ACC112 (cell line): ENCODE results near the gene CHRNB4.

Experiments used
- H2AFZ ChIP-seq: fragments of 200-600 bp; sonication (generic); one replicate; pipeline ENCODE4 v1.6.0; 2017; ENCODE audit warnings: antibody characterized with exemption, low read length; ENCODE audit not compliant: unreplicated experiment
- H3K27ac ChIP-seq: fragments of 200-600 bp; sonication (generic); 2 replicates; pipeline ENCODE4 v1.5.1; 2014; ENCODE audit warnings: low read depth, mild to moderate bottlenecking, antibody characterized with exemption, low read length, moderate library complexity
- H3K27me3 ChIP-seq: fragments of 200-600 bp; sonication (generic); 2 replicates; pipeline ENCODE4 v1.6.1; 2014; ENCODE audit warnings: mild to moderate bottlenecking, antibody characterized with exemption, low read length, moderate library complexity, mixed read lengths; ENCODE audit not compliant: insufficient read depth
- H3K36me3 ChIP-seq: fragments of 200-600 bp; sonication (generic); 2 replicates; pipeline ENCODE4 v1.6.1; 2016; ENCODE audit warnings: mild to moderate bottlenecking, antibody characterized with exemption, low read length, moderate library complexity, mixed read lengths; ENCODE audit not compliant: insufficient read depth
- H3K4me1 ChIP-seq: fragments of 200-600 bp; sonication (generic); one replicate; pipeline ENCODE4 v1.6.1; 2016; ENCODE audit warnings: low read length, mixed read lengths; ENCODE audit not compliant: insufficient read depth, unreplicated experiment, control insufficient read depth
- H3K4me3 ChIP-seq: fragments of 200-600 bp; sonication (generic); 2 replicates; pipeline ENCODE4 v1.5.1; 2014; ENCODE audit warnings: mild to moderate bottlenecking, low read depth, low read length
- H3K79me2 ChIP-seq: fragments of 200-600 bp; sonication (generic); one replicate; pipeline ENCODE4 v1.6.0; 2016; ENCODE audit warnings: low read length; ENCODE audit not compliant: control insufficient read depth, unreplicated experiment, insufficient read depth

The CHRNB4 gene

GRCh38 chr15:78680431-78681075 is 39.5 kb upstream of the CHRNB4 start:
- no peak overlapping the region for H3K27ac ChIP-seq
- no peaks in the 10 kb centered on the region for H3K27me3 ChIP-seq
- H3K79me2 ChIP-seq, result no peaks in the 10 kb centered on the region
- H3K36me3 ChIP-seq, result no peaks in the 10 kb centered on the region
- H2AFZ ChIP-seq, result no peak overlapping the region
- H3K4me1 ChIP-seq, result peaks cover 7% of the 10 kb centered on the region
- H3K4me3 ChIP-seq, result no peak overlapping the region

GRCh38 chr15:78679089-78679511 is 38.1 kb upstream of the CHRNB4 start:
- Histone ChIP-seq H3K79me2 (no peaks in the 10 kb centered on the region), H3K4me3 (no peak overlapping the region), H3K27me3 (no peaks in the 10 kb centered on the region), H3K36me3 (no peaks in the 10 kb centered on the region), H3K4me1 (no peaks in the 10 kb centered on the region), H3K27ac (no peak overlapping the region), H2AFZ (no peak overlapping the region)

- H3K4me1 ChIP-seq, result no peaks in the 10 kb centered on the region
- no peaks in the 10 kb centered on the region for H3K27me3 ChIP-seq
- no peak overlapping the region for H2AFZ ChIP-seq
- no peaks in the 10 kb centered on the region for H3K79me2 ChIP-seq
- no peak overlapping the region for H3K4me3 ChIP-seq
- H3K27ac ChIP-seq, result no peak overlapping the region
- no peaks in the 10 kb centered on the region for H3K36me3 ChIP-seq
These were observed 35.6 kb upstream of the CHRNB4 start for GRCh38 chr15:78676424-78677110.

- H3K36me3 ChIP-seq, result no peaks in the 10 kb centered on the region
- no peaks in the 10 kb centered on the region for H3K79me2 ChIP-seq
- H3K4me1 ChIP-seq, result no peaks in the 10 kb centered on the region
- H3K27ac ChIP-seq, result no peak overlapping the region
- H3K27me3 ChIP-seq, result no peaks in the 10 kb centered on the region
- H2AFZ ChIP-seq, result no peak overlapping the region
- no peak overlapping the region for H3K4me3 ChIP-seq
These were observed 34.8 kb upstream of the CHRNB4 start for GRCh38 chr15:78675617-78676360.

- Histone ChIP-seq H3K79me2 (no peaks in the 10 kb centered on the region), H3K4me3 (no peak overlapping the region), H3K36me3 (no peaks in the 10 kb centered on the region), H2AFZ (no peak overlapping the region), H3K4me1 (no peaks in the 10 kb centered on the region), H3K27me3 (no peaks in the 10 kb centered on the region), H3K27ac (no peak overlapping the region)
These were observed 34.2 kb upstream of the CHRNB4 start for GRCh38 chr15:78675206-78675605.

- Histone ChIP-seq H3K36me3 (no peaks in the 10 kb centered on the region), H3K27ac (no peak overlapping the region), H3K79me2 (no peaks in the 10 kb centered on the region), H2AFZ (no peak overlapping the region), H3K4me3 (no peak overlapping the region), H3K27me3 (no peaks in the 10 kb centered on the region), H3K4me1 (no peaks in the 10 kb centered on the region)
These were observed 33.0 kb upstream of the CHRNB4 start for GRCh38 chr15:78673917-78674444.

- no peaks in the 10 kb centered on the region for H3K79me2 ChIP-seq
- no peak overlapping the region for H3K4me3 ChIP-seq
- H3K36me3 ChIP-seq, result no peaks in the 10 kb centered on the region
- H3K27ac ChIP-seq, result no peak overlapping the region
- H3K27me3 ChIP-seq, result no peaks in the 10 kb centered on the region
- no peaks in the 10 kb centered on the region for H3K4me1 ChIP-seq
- no peak overlapping the region for H2AFZ ChIP-seq
These were observed 32.5 kb upstream of the CHRNB4 start for GRCh38 chr15:78673476-78673875.

- no peaks in the 10 kb centered on the region for H3K36me3 ChIP-seq
- H3K4me3 ChIP-seq, result no peak overlapping the region
- H2AFZ ChIP-seq, result no peak overlapping the region
- H3K4me1 ChIP-seq, result no peaks in the 10 kb centered on the region
- H3K27ac ChIP-seq, result no peak overlapping the region
- peaks cover 3% of the 10 kb centered on the region; the same call in 1 of the 2 replicates for H3K27me3 ChIP-seq
- no peaks in the 10 kb centered on the region for H3K79me2 ChIP-seq
These were observed 31.4 kb upstream of the CHRNB4 start for GRCh38 chr15:78672285-78673014.

GRCh38 chr15:78671626-78672211 is 30.7 kb upstream of the CHRNB4 start:
- Histone ChIP-seq H3K4me3 (no peak overlapping the region), H3K36me3 (no peaks in the 10 kb centered on the region), H3K27me3 (peaks cover 3% of the 10 kb centered on the region; the same call in 1 of the 2 replicates), H3K79me2 (no peaks in the 10 kb centered on the region), H3K27ac (no peak overlapping the region), H3K4me1 (no peaks in the 10 kb centered on the region), H2AFZ (no peak overlapping the region)

- H2AFZ ChIP-seq, result no peak overlapping the region
- H3K27me3 ChIP-seq, result peaks cover 6% of the 10 kb centered on the region
- no peaks in the 10 kb centered on the region for H3K79me2 ChIP-seq
- H3K36me3 ChIP-seq, result no peaks in the 10 kb centered on the region
- H3K4me1 ChIP-seq, result no peaks in the 10 kb centered on the region
- H3K27ac ChIP-seq, result no peak overlapping the region
- H3K4me3 ChIP-seq, result no peak overlapping the region
These were observed 28.0 kb upstream of the CHRNB4 start for GRCh38 chr15:78668987-78669386.
